ENCODE data around the gene POLR3G. TPM values are rescaled to one million over a fixed set of nuclear protein-coding genes. Genes with fewer than 3 reads are reported as not detected.
A peak's percentile ranks its signal among the peaks of the same experiment; 100 is the strongest.

POLR3G gene
- total RNA-seq (1 to 10 TPM in 3 of 5 experiments, under 1 TPM in 2; 0.51 to 3.0 (median 1.5) TPM), polyA plus RNA-seq (under 1 TPM; 0.77 to 0.87 TPM), total RNA-seq (3.2 reads per million, percentile 17 among the genes with 10 or more reads in this experiment)

- H3K27ac Mint-ChIP-seq = peak within 1 kb of the TSS; percentile 86 to 98 (median 94)
- DNase-seq = peak; percentile 80 to 93 (median 92)
- H3K4me1 Mint-ChIP-seq = peaks cover 18 to 51% (median 43%) of the 10 kb centered on the region in 7 donors
- peaks cover 16 to 25% (median 22%) of the 10 kb centered on the region in 5 donors for H3K36me3 Mint-ChIP-seq
- intact Hi-C loops (cut with micrococcal nuclease) = loop anchor here (1.0 to 2.0 kb wide), 9 partner anchors 16 to 907 kb away; partner anchors contain the start of genes CETN3 (in 2 of the 2) and LYSMD3 (in 2 of the 2)
- H3K27ac ChIP-seq (ENCODE audit: low read depth, low read length) = peak within 1 kb of the TSS; percentile 76
- no peaks in the 10 kb centered on the region for H3K27me3 ChIP-seq (ENCODE audit: control insufficient read depth in 2 of 2, insufficient read depth in 2 of 2, low read length in 2 of 2)
- POLR2A ChIA-PET = interaction anchor here (0.7 to 4.5 kb wide), 12 partner anchors 11 to 910 kb away, joined by 3 to 49 read pairs (median 7); partner anchors contain the start of genes ARRDC3, CETN3 and LYSMD3
- peaks cover 0 to 7% (median 3%) of the 10 kb centered on the region in 3 experiments for H3K36me3 ChIP-seq (ENCODE audit: control insufficient read depth in 2 of 3, insufficient read depth in 3 of 3, low read length in 3 of 3)
- H3K4me3 Mint-ChIP-seq = peak within 1 kb of the TSS; percentile 90 to 99 (median 98)
- peak; percentile 95 for ATAC-seq
- H3K4me3 ChIP-seq (ENCODE audit: low read length) = peak within 1 kb of the TSS; percentile 95
- H3K27me3 Mint-ChIP-seq = no peaks in the 10 kb centered on the region
- peaks cover 0 to 20% (median 8%) of the 10 kb centered on the region in 11 donors for H3K9me3 Mint-ChIP-seq
- H3K4me1 ChIP-seq (ENCODE audit: control insufficient read depth in 2 of 2, insufficient read depth in 2 of 2, low read length in 2 of 2) = peaks cover 15 to 16% of the 10 kb centered on the region in 2 donors
- no peaks in the 10 kb centered on the region for H3K9me3 ChIP-seq (ENCODE audit: control insufficient read depth in 2 of 3, low read length in 3 of 3)
- CTCF ChIA-PET = interaction anchor here (0.8 to 1.2 kb wide), 6 partner anchors 9 to 64 kb away, joined by 3 to 7 read pairs (median 6); partner anchors contain the start of genes CETN3 and LYSMD3
Measured at GRCh38 chr5:90474235-90475107, at the start of gene POLR3G, which contains the start of gene MBLAC2. Gene POLR3G, plus strand, starts transcription at chr5:90474864. Its CDS starts 10,704 bp downstream, at chr5:90485568. Gene MBLAC2, minus strand, starts transcription at chr5:90474771. Its CDS starts 479 bp downstream, at chr5:90474292.

GRCh38 chr5:90434116-90434714, 40.4 kb upstream of the POLR3G start:
- Histone ChIP-seq H3K9me3 (ENCODE audit: control insufficient read depth in 2 of 3, low read length in 3 of 3) (no peaks in the 10 kb centered on the region), H3K4me3 (ENCODE audit: low read length) (no peak overlapping the region), H3K27ac (ENCODE audit: low read depth, low read length) (no peak overlapping the region), H3K27me3 (ENCODE audit: control insufficient read depth in 2 of 2, insufficient read depth in 2 of 2, low read length in 2 of 2) (no peaks in the 10 kb centered on the region), H3K36me3 (ENCODE audit: control insufficient read depth in 2 of 3, insufficient read depth in 3 of 3, low read length in 3 of 3) (no peaks in the 10 kb centered on the region), H3K4me1 (ENCODE audit: control insufficient read depth in 2 of 2, insufficient read depth in 2 of 2, low read length in 2 of 2) (no peaks in the 10 kb centered on the region)
- Mint-ChIP-seq H3K4me1 (no peaks in the 10 kb centered on the region), H3K27ac (no peak overlapping the region), H3K4me3 (no peak overlapping the region), H3K9me3 (no peaks in the 10 kb centered on the region), H3K27me3 (peaks cover 0 to 40% (median 5%) of the 10 kb centered on the region in 5 donors), H3K36me3 (no peaks in the 10 kb centered on the region)
- intact Hi-C loops (cut with micrococcal nuclease) = loop anchor here (1.0 to 5.0 kb wide), 3 partner anchors 167 to 1705 kb away; no protein-coding TSS in a partner anchor
- DNase-seq (peak in 7 of 9 donors; percentile 11 to 45 (median 41)), ATAC-seq (peak; percentile 69)
- POLR2A ChIA-PET = no interaction called here
- CTCF ChIA-PET = interaction anchor here (0.8 to 3.3 kb wide), 2 partner anchors 22 to 1705 kb away, joined by 3 to 19 read pairs; no protein-coding TSS in a partner anchor

- ChIA-PET POLR2A (interaction anchor here (0.6 kb wide), 1 partner anchor 28 kb away, joined by 3 read pairs; no protein-coding TSS in a partner anchor), CTCF (interaction anchor here (0.7 to 1.9 kb wide), 5 partner anchors 14 to 346 kb away, joined by 3 to 7 read pairs (median 6); partner anchors contain the start of genes LYSMD3, MBLAC2 and POLR3G)
- Mint-ChIP-seq H3K27me3 (peaks cover 0 to 23% (median 0%) of the 10 kb centered on the region in 5 donors), H3K27ac (no peak overlapping the region), H3K4me3 (no peak overlapping the region), H3K36me3 (no peaks in the 10 kb centered on the region), H3K4me1 (peaks cover 0 to 12% (median 7%) of the 10 kb centered on the region in 7 donors), H3K9me3 (no peaks in the 10 kb centered on the region)
- Histone ChIP-seq H3K27ac (ENCODE audit: low read depth, low read length) (no peak overlapping the region), H3K27me3 (ENCODE audit: control insufficient read depth in 2 of 2, insufficient read depth in 2 of 2, low read length in 2 of 2) (no peaks in the 10 kb centered on the region), H3K9me3 (ENCODE audit: control insufficient read depth in 2 of 3, low read length in 3 of 3) (no peaks in the 10 kb centered on the region), H3K4me3 (ENCODE audit: low read length) (no peak overlapping the region), H3K36me3 (ENCODE audit: control insufficient read depth in 2 of 3, insufficient read depth in 3 of 3, low read length in 3 of 3) (no peaks in the 10 kb centered on the region), H3K4me1 (ENCODE audit: control insufficient read depth in 2 of 2, insufficient read depth in 2 of 2, low read length in 2 of 2) (no peaks in the 10 kb centered on the region)
- intact Hi-C loops (cut with micrococcal nuclease) = loop anchor here (1.0 to 2.0 kb wide), 2 partner anchors 10 to 167 kb away; no protein-coding TSS in a partner anchor
- DNase-seq (no peak), ATAC-seq (no peak)
Measured at GRCh38 chr5:90437663-90438062, 37.0 kb upstream of the POLR3G start.

- peaks cover 0 to 23% (median 0%) of the 10 kb centered on the region in 5 donors for H3K27me3 Mint-ChIP-seq
- Histone ChIP-seq H3K4me3 (ENCODE audit: low read length) (no peak overlapping the region), H3K9me3 (ENCODE audit: control insufficient read depth in 2 of 3, low read length in 3 of 3) (no peaks in the 10 kb centered on the region), H3K4me1 (ENCODE audit: control insufficient read depth in 2 of 2, insufficient read depth in 2 of 2, low read length in 2 of 2) (no peaks in the 10 kb centered on the region), H3K36me3 (ENCODE audit: control insufficient read depth in 2 of 3, insufficient read depth in 3 of 3, low read length in 3 of 3) (no peaks in the 10 kb centered on the region), H3K27ac (ENCODE audit: low read depth, low read length) (no peak overlapping the region), H3K27me3 (ENCODE audit: control insufficient read depth in 2 of 2, insufficient read depth in 2 of 2, low read length in 2 of 2) (no peaks in the 10 kb centered on the region)
- no peak for ATAC-seq
- ChIA-PET CTCF (interaction anchor here (0.7 to 1.9 kb wide), 5 partner anchors 14 to 346 kb away, joined by 3 to 7 read pairs (median 6); partner anchors contain the start of genes LYSMD3, MBLAC2 and POLR3G), POLR2A (no interaction called here)
- no peak for DNase-seq
- peaks cover 0 to 12% (median 7%) of the 10 kb centered on the region in 7 donors for H3K4me1 Mint-ChIP-seq
- H3K36me3 Mint-ChIP-seq = no peaks in the 10 kb centered on the region
- H3K27ac Mint-ChIP-seq = no peak overlapping the region
- H3K4me3 Mint-ChIP-seq = no peak overlapping the region
- H3K9me3 Mint-ChIP-seq = no peaks in the 10 kb centered on the region
- intact Hi-C loops (cut with micrococcal nuclease) = loop anchor here in 1 of 2 donors (2.0 kb wide), 1 partner anchor 167 kb away; no protein-coding TSS in a partner anchor
Measured at GRCh38 chr5:90438100-90438499, 36.6 kb upstream of the POLR3G start.

GRCh38 chr5:90440644-90441043, 34.0 kb upstream of the POLR3G start:
- H3K36me3 ChIP-seq (ENCODE audit: control insufficient read depth in 2 of 3, insufficient read depth in 3 of 3, low read length in 3 of 3) = no peaks in the 10 kb centered on the region
- no peaks in the 10 kb centered on the region for H3K9me3 ChIP-seq (ENCODE audit: control insufficient read depth in 2 of 3, low read length in 3 of 3)
- no peaks in the 10 kb centered on the region for H3K4me1 ChIP-seq (ENCODE audit: control insufficient read depth in 2 of 2, insufficient read depth in 2 of 2, low read length in 2 of 2)
- peaks cover 0 to 12% (median 7%) of the 10 kb centered on the region in 7 donors for H3K4me1 Mint-ChIP-seq
- no peak for ATAC-seq
- POLR2A ChIA-PET = interaction anchor here (1.1 to 2.4 kb wide), 2 partner anchors 30 to 34 kb away, joined by 3 to 9 read pairs; partner anchors contain the start of genes CETN3, MBLAC2 and POLR3G
- DNase-seq = no peak
- CTCF ChIA-PET = interaction anchor here (0.8 to 2.5 kb wide), 5 partner anchors 21 to 343 kb away, joined by 3 to 11 read pairs (median 3); partner anchors contain the start of gene LYSMD3
- H3K9me3 Mint-ChIP-seq = no peaks in the 10 kb centered on the region
- intact Hi-C loops (cut with micrococcal nuclease) = loop anchor here (1.0 to 10.0 kb wide), 2 partner anchors 34 to 264 kb away; partner anchors contain the start of genes MBLAC2 (in 1 of the 2) and POLR3G (in 1 of the 2)
- peaks cover 0 to 18% (median 0%) of the 10 kb centered on the region in 5 donors for H3K27me3 Mint-ChIP-seq
- H3K36me3 Mint-ChIP-seq = no peaks in the 10 kb centered on the region
- H3K27ac ChIP-seq (ENCODE audit: low read depth, low read length) = no peak overlapping the region
- peak overlapping the region in 7 of 10 donors; percentile 61 to 86 (median 84) for H3K4me3 Mint-ChIP-seq
- no peak overlapping the region for H3K27ac Mint-ChIP-seq
- H3K27me3 ChIP-seq (ENCODE audit: control insufficient read depth in 2 of 2, insufficient read depth in 2 of 2, low read length in 2 of 2) = no peaks in the 10 kb centered on the region
- no peak overlapping the region for H3K4me3 ChIP-seq (ENCODE audit: low read length)
